AG04449 (cell line): ENCODE measurements around the gene SYT8.

Source experiments
- CTCF ChIA-PET: fragments of 350-600 bp; formaldehyde crosslinking; extraction: SDS; loops from one replicate; lab custom pipeline; 2021; ENCODE audit warnings: antibody characterized with exemption; lab: Yijun Ruan, JAX
- POLR2A ChIA-PET: fragments of 400-600, 350-600 bp; formaldehyde crosslinking; extraction: SDS; loops from one replicate; lab custom pipeline; 2020; ENCODE audit warnings: antibody characterized with exemption, inconsistent platforms; lab: Yijun Ruan, JAX
- DNase-seq: peaks from one replicate; pipeline ENCODE4 v3.0.0-alpha.2; 2010; ENCODE audit warnings: low read depth, low spot score
- H3K4me3 ChIP-seq: 2 replicates; pipeline ENCODE4 v1.5.1; 2011; ENCODE audit warnings: low read depth, mild to moderate bottlenecking, control low read depth, low read length
- TF ChIP-seq, protein P1 (sequence below): IDR thresholded peaks from one replicate; pipeline ENCODE4 v1.5.1; 2011; ENCODE audit warnings: mild to moderate bottlenecking, moderate library complexity, low read length, control low read depth, inconsistent platforms; ENCODE audit not compliant: insufficient read depth; ENCODE audit errors: missing control alignments

SYT8 gene

DNA sequence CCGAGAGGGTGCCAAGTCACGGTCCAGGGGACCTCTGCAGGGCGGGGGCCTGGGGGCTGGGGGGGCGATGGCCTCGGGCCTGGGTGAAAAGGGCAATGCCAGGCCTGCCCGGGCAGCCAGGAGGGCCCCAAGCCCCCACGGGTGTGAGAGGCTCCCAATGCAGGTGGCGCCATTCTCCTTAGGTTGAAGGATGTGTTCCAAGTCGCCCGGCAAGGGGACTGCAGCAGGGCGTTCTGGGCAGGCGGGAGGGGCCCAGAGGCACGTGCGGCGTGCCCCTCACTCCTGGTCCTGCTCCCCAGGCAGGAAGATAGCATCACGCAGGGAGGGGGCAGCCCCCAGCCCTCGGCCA, 3.3 kb downstream of the SYT8 start:
- CTCF ChIA-PET, result interaction anchor here (0.9 to 4.2 kb wide), 7 partner anchors 10 to 318 kb away, joined by 4 to 32 read pairs (median 7); no protein-coding TSS in a partner anchor
- POLR2A ChIA-PET, result no interaction called here
- TF ChIP-seq, protein P1, sequence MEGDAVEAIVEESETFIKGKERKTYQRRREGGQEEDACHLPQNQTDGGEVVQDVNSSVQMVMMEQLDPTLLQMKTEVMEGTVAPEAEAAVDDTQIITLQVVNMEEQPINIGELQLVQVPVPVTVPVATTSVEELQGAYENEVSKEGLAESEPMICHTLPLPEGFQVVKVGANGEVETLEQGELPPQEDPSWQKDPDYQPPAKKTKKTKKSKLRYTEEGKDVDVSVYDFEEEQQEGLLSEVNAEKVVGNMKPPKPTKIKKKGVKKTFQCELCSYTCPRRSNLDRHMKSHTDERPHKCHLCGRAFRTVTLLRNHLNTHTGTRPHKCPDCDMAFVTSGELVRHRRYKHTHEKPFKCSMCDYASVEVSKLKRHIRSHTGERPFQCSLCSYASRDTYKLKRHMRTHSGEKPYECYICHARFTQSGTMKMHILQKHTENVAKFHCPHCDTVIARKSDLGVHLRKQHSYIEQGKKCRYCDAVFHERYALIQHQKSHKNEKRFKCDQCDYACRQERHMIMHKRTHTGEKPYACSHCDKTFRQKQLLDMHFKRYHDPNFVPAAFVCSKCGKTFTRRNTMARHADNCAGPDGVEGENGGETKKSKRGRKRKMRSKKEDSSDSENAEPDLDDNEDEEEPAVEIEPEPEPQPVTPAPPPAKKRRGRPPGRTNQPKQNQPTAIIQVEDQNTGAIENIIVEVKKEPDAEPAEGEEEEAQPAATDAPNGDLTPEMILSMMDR, result no peak
- no peak overlapping the region for H3K4me3 ChIP-seq
- DNase-seq, result no peak

DNA sequence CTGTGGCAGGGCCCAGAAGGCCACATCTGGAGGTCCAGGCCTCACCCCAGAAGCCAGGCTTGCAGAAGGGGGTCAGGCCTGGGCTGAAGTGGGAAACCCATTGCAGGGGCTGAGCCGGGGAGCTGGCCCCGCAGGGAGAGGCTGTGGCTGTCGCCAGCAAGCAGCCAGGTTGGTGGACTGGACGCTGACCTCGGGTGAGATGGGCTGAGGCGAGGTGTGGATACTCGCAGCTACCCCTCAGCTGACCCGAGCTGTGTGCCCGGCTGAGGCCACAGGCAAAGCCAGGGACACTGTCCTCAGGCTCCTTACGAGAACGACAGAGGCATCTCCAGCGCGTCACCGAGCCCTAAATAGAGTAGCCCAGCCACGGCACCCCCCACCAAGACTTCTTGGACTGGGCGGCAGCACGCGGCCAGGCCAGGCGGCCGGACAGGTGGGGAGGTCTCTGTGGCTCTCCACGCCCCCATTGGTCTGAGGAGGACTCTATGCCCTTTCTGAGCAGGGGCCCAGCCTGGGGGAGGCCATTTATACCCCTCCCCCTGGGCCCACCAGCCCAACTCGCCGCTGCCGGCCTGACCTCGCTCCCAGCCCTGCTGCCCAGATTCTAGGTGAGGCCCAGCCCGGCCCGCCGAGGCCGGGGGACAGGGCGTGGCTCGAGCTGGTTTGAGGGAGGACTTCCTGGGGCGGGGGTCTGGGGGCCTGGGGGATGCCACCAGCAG, 3.8 kb downstream of the SYT8 start, which contains the start of gene TNNI2:
TNNI2 (plus strand) TSS at position 556 of the 719 bp plus-strand sequence. CDS start 716 bp downstream, outside the sequence.
- ChIA-PET POLR2A (no interaction called here), CTCF (interaction anchor here (0.7 to 4.2 kb wide), 9 partner anchors 10 to 318 kb away, joined by 3 to 32 read pairs (median 6); no protein-coding TSS in a partner anchor)
- H3K4me3 ChIP-seq, result no peak within 1 kb of the TSS
- no peak for DNase-seq
- TF ChIP-seq, protein P1, result no peak

- TF ChIP-seq, protein P1, result no peak
- no peak overlapping the region for H3K4me3 ChIP-seq
- CTCF ChIA-PET, result interaction anchor here (1.0 to 4.2 kb wide), 8 partner anchors 9 to 312 kb away, joined by 3 to 32 read pairs (median 6); no protein-coding TSS in a partner anchor
- DNase-seq, result no peak
- POLR2A ChIA-PET, result no interaction called here
These were observed 4.6 kb downstream of the SYT8 start for GRCh38 chr11:1839204-1839923.

- no peak overlapping the region for H3K4me3 ChIP-seq
- TF ChIP-seq, protein P1, result no peak
- POLR2A ChIA-PET, result no interaction called here
- DNase-seq, result no peak
- CTCF ChIA-PET, result interaction anchor here (0.6 to 4.2 kb wide), 9 partner anchors 7 to 311 kb away, joined by 3 to 32 read pairs (median 3); no protein-coding TSS in a partner anchor
These were observed 5.4 kb downstream of the SYT8 start for GRCh38 chr11:1839924-1840779.

GRCh38 chr11:1840780-1841480, 6.1 kb downstream of the SYT8 start:
- no peak for DNase-seq
- TF ChIP-seq, protein P1, result no peak
- POLR2A ChIA-PET, result no interaction called here
- no peak overlapping the region for H3K4me3 ChIP-seq
- CTCF ChIA-PET, result interaction anchor here (0.6 to 4.2 kb wide), 8 partner anchors 8 to 311 kb away, joined by 3 to 32 read pairs (median 4); no protein-coding TSS in a partner anchor
